ENCODE results near the gene PHACTR1.
"Not testable (repeated sequence)": the region's sequence is repeated elsewhere in the genome, so short reads cannot be mapped to it uniquely, and the experiment has no call there.

Gene PHACTR1

DNA sequence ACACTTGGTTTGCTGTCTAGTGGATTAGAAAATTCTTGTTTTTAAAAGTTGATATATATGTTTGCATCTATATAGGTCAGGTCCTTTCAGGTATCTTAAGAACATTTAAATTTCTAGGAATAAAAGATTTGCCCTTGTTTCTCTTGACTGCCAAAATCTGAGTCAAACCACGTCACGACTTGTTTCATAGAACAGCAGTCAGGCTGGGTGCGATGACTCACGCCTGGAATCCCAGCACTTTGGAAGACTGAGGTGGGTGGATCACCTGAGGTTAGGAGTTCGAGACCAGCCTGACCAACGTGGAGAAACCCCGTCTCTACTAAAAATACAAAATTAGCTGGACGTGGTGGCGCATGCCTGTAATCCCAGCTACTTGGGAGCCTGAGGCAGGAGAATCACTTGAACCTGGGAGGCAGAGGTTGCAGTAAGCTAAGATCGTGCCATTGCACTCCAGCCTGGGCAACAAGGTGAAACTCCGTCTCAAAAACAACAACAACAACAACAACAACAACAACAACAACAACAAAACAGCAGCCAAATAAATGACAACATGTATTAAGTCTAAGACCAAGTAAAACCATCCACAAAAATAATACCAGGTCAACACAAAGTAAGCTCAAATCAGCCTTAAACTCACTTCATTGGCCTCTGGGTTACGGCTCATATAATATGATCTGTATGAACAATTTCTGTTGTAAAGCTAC lies 46.3 kb downstream of the PHACTR1 start:
- H3K9ac ChIP-seq (ENCODE audit: low read depth in 1 of 2, low read length in 2 of 2) = not testable (repeated sequence)

DNA sequence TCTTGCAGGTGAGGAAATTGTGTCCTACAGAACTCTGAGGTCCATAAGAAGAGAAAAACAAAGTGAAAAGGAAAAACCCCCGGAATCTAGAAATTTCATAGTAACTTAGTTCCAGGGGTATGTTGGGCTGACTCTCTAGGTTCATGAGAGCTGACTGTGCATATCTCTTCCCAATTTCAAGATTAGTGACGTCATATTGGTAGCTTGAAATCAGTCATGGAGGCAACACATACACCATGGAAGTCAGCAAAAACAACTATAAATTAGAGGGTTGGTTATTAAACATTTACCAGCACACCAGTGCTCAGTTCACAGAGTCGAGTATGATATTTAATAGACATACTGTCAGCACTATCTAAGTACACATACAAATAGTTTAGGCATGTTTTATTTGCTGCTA lies 49.8 kb downstream of the PHACTR1 start:
- no peak overlapping the region for H3K9ac ChIP-seq (ENCODE audit: low read depth in 1 of 2, low read length in 2 of 2)
- H3K9me3 ChIP-seq (ENCODE audit: control insufficient read depth in 2 of 2, low read length in 2 of 2) = no peaks in the 10 kb centered on the region
- no peak overlapping the region for H3K27ac ChIP-seq (ENCODE audit: low read depth in 2 of 2, low read length in 2 of 2)
- H3K4me3 ChIP-seq (ENCODE audit: low read length in 2 of 2) = no peak overlapping the region
- H3K27me3 ChIP-seq (ENCODE audit: control insufficient read depth in 2 of 2, insufficient read depth in 2 of 2, low read length in 2 of 2) = no peaks in the 10 kb centered on the region
- no peaks in the 10 kb centered on the region for H3K4me1 ChIP-seq (ENCODE audit: control insufficient read depth in 2 of 2, insufficient read depth in 2 of 2, low read length in 2 of 2)
- no peaks in the 10 kb centered on the region for H3K36me3 ChIP-seq (ENCODE audit: control insufficient read depth in 2 of 2, insufficient read depth in 2 of 2, low read length in 2 of 2)

More for the DNA sequence above, 46.3 kb downstream of the PHACTR1 start:
- not testable (repeated sequence) for H3K27me3 ChIP-seq (ENCODE audit: control insufficient read depth in 2 of 2, insufficient read depth in 2 of 2, low read length in 2 of 2); H3K4me1 ChIP-seq (ENCODE audit: control insufficient read depth in 2 of 2, insufficient read depth in 2 of 2, low read length in 2 of 2); H3K4me3 ChIP-seq (ENCODE audit: low read length in 2 of 2); H3K27ac ChIP-seq (ENCODE audit: low read depth in 2 of 2, low read length in 2 of 2); H3K9me3 ChIP-seq (ENCODE audit: control insufficient read depth in 2 of 2, low read length in 2 of 2); H3K36me3 ChIP-seq (ENCODE audit: control insufficient read depth in 2 of 2, insufficient read depth in 2 of 2, low read length in 2 of 2)

DNA sequence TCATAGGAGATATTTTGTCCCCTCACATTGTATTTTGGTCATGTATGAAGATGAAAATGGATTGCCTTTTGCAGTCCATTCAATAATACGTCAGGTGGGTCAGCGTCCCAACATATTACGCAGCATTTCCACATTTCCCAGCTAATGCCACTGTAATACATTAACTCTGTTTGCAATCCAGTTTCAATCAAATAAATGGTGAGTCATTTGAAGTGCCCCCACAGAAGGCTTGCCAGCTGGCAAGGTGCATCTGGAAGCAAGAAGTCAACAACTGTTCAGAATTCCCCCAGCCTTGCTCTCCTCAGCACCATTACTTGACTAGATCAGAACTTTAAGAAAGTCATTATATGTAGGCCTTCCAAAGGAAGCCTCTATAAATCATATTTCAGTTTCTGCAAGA lies 50.4 kb downstream of the PHACTR1 start:
- Histone ChIP-seq H3K27ac (ENCODE audit: low read depth in 2 of 2, low read length in 2 of 2) (no peak overlapping the region), H3K9me3 (ENCODE audit: control insufficient read depth in 2 of 2, low read length in 2 of 2) (no peaks in the 10 kb centered on the region), H3K4me1 (ENCODE audit: control insufficient read depth in 2 of 2, insufficient read depth in 2 of 2, low read length in 2 of 2) (no peaks in the 10 kb centered on the region), H3K27me3 (ENCODE audit: control insufficient read depth in 2 of 2, insufficient read depth in 2 of 2, low read length in 2 of 2) (no peaks in the 10 kb centered on the region), H3K9ac (ENCODE audit: low read depth in 1 of 2, low read length in 2 of 2) (no peak overlapping the region), H3K4me3 (ENCODE audit: low read length in 2 of 2) (no peak overlapping the region), H3K36me3 (ENCODE audit: control insufficient read depth in 2 of 2, insufficient read depth in 2 of 2, low read length in 2 of 2) (no peaks in the 10 kb centered on the region)

DNA sequence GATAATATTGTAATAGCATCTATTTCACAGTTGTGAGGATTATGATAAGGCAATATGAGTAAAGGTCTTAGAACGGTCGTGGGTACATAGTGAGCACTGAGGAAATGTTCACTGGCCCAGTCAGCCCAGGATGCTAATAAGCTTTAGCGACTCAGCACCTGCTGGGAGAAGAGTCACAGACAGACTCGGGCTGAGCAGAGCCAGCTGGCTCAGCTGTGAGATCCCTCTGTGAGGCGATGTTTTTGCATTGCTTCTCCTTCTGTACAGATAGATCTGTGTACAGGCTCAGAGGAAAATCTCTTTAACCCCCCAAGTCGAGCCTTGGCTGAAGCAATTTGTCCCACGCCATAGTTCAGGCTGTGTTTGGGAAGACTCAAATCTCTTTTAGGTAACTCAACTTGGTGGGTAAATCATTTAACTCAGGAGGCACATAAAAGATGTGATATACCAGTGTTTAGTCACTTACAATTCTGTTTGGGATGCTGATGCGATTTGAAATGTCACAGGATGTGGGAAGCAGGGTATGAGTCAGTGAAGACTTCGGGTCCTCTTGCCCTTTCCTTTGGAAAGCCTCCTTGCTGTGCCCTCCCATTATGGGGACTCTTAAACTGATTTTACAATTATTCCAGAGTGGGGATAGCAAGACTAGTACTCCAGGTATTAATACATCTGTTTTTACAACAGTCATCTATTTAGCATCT lies 53.1 kb downstream of the PHACTR1 start:
- Histone ChIP-seq H3K27me3 (ENCODE audit: control insufficient read depth in 2 of 2, insufficient read depth in 2 of 2, low read length in 2 of 2) (no peaks in the 10 kb centered on the region), H3K36me3 (ENCODE audit: control insufficient read depth in 2 of 2, insufficient read depth in 2 of 2, low read length in 2 of 2) (no peaks in the 10 kb centered on the region), H3K27ac (ENCODE audit: low read depth in 2 of 2, low read length in 2 of 2) (no peak overlapping the region), H3K9me3 (ENCODE audit: control insufficient read depth in 2 of 2, low read length in 2 of 2) (no peaks in the 10 kb centered on the region), H3K4me3 (ENCODE audit: low read length in 2 of 2) (no peak overlapping the region), H3K9ac (ENCODE audit: low read depth in 1 of 2, low read length in 2 of 2) (no peak overlapping the region), H3K4me1 (ENCODE audit: control insufficient read depth in 2 of 2, insufficient read depth in 2 of 2, low read length in 2 of 2) (no peaks in the 10 kb centered on the region)

DNA sequence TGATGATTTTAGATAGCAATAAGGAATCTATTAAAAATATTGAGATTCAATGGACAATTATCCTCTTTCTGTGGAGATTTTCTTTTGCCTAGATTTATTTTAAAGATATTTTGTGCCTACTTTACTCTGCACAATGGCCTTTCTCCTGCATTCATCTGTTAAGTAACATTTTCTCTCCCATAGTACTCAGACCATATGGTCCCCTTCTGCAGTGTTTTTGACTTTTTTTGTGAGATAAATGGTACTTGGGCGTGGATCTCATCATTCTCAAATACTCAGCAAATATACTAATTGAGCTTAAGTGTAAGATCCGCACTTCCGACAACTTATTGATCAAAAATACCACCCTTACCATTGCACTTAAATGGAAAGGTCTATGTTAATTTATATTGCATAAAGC lies 55.8 kb downstream of the PHACTR1 start:
- H3K27ac ChIP-seq (ENCODE audit: low read depth in 2 of 2, low read length in 2 of 2) = no peak overlapping the region
- no peaks in the 10 kb centered on the region for H3K27me3 ChIP-seq (ENCODE audit: control insufficient read depth in 2 of 2, insufficient read depth in 2 of 2, low read length in 2 of 2)
- H3K4me1 ChIP-seq (ENCODE audit: control insufficient read depth in 2 of 2, insufficient read depth in 2 of 2, low read length in 2 of 2) = no peaks in the 10 kb centered on the region
- H3K9me3 ChIP-seq (ENCODE audit: control insufficient read depth in 2 of 2, low read length in 2 of 2) = no peaks in the 10 kb centered on the region
- H3K36me3 ChIP-seq (ENCODE audit: control insufficient read depth in 2 of 2, insufficient read depth in 2 of 2, low read length in 2 of 2) = no peaks in the 10 kb centered on the region
- H3K9ac ChIP-seq (ENCODE audit: low read depth in 1 of 2, low read length in 2 of 2) = no peak overlapping the region
- no peak overlapping the region for H3K4me3 ChIP-seq (ENCODE audit: low read length in 2 of 2)

DNA sequence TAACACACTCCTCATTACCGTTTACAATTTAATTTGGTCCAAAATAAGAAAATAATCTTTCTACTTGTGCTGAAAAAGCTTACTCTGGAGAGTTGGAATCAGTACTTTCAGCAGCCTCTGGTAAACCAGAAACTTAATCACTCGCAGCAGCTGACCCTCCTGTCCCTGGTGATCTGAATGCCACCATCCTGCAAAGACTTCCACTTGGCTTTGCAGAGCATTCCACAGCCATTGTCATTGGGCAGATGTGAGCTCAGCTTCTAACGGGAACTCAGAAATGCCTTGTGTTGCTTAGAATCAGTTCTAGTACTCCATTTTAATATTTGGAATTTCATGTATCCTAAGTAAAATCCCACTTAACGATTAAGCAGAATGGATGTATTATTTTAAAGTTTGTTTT lies 59.7 kb downstream of the PHACTR1 start:
- Histone ChIP-seq H3K27ac (ENCODE audit: low read depth in 2 of 2, low read length in 2 of 2) (no peak overlapping the region), H3K9me3 (ENCODE audit: control insufficient read depth in 2 of 2, low read length in 2 of 2) (no peaks in the 10 kb centered on the region), H3K9ac (ENCODE audit: low read depth in 1 of 2, low read length in 2 of 2) (no peak overlapping the region), H3K4me1 (ENCODE audit: control insufficient read depth in 2 of 2, insufficient read depth in 2 of 2, low read length in 2 of 2) (no peaks in the 10 kb centered on the region), H3K27me3 (ENCODE audit: control insufficient read depth in 2 of 2, insufficient read depth in 2 of 2, low read length in 2 of 2) (no peaks in the 10 kb centered on the region), H3K36me3 (ENCODE audit: control insufficient read depth in 2 of 2, insufficient read depth in 2 of 2, low read length in 2 of 2) (no peaks in the 10 kb centered on the region), H3K4me3 (ENCODE audit: low read length in 2 of 2) (no peak overlapping the region)

DNA sequence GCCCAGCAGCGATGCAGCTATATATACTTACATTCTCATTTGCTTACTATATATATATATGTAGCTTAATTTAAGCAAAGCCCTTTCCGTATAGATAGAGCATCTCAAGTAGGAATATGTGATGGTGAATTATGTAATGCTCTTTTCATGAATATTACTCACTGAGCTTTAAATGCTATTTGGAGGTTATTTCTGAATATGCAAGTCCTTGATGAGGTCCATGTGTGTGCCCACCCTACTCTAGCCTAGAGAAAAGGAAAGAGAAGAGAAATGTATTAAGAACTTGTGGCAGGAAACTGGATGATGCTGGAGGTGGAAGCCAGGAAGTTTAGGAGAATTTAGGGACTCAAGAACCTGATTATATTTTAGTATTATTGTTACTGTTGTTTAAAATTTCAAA lies 63.2 kb downstream of the PHACTR1 start:
- H3K36me3 ChIP-seq (ENCODE audit: control insufficient read depth in 2 of 2, insufficient read depth in 2 of 2, low read length in 2 of 2) = no peaks in the 10 kb centered on the region
- H3K27ac ChIP-seq (ENCODE audit: low read depth in 2 of 2, low read length in 2 of 2) = no peak overlapping the region
- H3K9ac ChIP-seq (ENCODE audit: low read depth in 1 of 2, low read length in 2 of 2) = no peak overlapping the region
- H3K9me3 ChIP-seq (ENCODE audit: control insufficient read depth in 2 of 2, low read length in 2 of 2) = no peaks in the 10 kb centered on the region
- H3K27me3 ChIP-seq (ENCODE audit: control insufficient read depth in 2 of 2, insufficient read depth in 2 of 2, low read length in 2 of 2) = no peaks in the 10 kb centered on the region
- no peak overlapping the region for H3K4me3 ChIP-seq (ENCODE audit: low read length in 2 of 2)
- no peaks in the 10 kb centered on the region for H3K4me1 ChIP-seq (ENCODE audit: control insufficient read depth in 2 of 2, insufficient read depth in 2 of 2, low read length in 2 of 2)

DNA sequence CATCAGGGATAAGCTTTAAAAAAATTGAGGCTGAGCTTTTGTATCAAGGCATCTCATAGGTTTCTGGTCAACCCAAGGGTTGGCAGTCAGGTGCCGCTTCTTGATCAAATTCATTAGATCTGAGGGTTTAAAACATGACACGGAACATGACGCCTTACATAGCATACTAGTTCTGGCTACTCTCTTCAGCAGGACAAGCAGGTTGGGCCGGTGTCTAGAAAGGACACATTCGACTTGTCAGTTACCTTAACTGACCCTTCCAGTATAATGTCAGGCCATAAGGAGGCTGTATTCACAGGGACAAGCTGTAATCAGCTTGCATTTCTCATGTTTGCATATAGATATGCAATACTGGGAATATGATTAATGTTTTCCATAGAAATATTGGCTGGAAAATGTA lies 65.6 kb downstream of the PHACTR1 start:
- no peak overlapping the region for H3K9ac ChIP-seq (ENCODE audit: low read depth in 1 of 2, low read length in 2 of 2)
- no peaks in the 10 kb centered on the region for H3K27me3 ChIP-seq (ENCODE audit: control insufficient read depth in 2 of 2, insufficient read depth in 2 of 2, low read length in 2 of 2)
- H3K4me3 ChIP-seq (ENCODE audit: low read length in 2 of 2) = no peak overlapping the region
- H3K36me3 ChIP-seq (ENCODE audit: control insufficient read depth in 2 of 2, insufficient read depth in 2 of 2, low read length in 2 of 2) = no peaks in the 10 kb centered on the region
- no peaks in the 10 kb centered on the region for H3K9me3 ChIP-seq (ENCODE audit: control insufficient read depth in 2 of 2, low read length in 2 of 2)
- no peaks in the 10 kb centered on the region for H3K4me1 ChIP-seq (ENCODE audit: control insufficient read depth in 2 of 2, insufficient read depth in 2 of 2, low read length in 2 of 2)
- no peak overlapping the region for H3K27ac ChIP-seq (ENCODE audit: low read depth in 2 of 2, low read length in 2 of 2)

DNA sequence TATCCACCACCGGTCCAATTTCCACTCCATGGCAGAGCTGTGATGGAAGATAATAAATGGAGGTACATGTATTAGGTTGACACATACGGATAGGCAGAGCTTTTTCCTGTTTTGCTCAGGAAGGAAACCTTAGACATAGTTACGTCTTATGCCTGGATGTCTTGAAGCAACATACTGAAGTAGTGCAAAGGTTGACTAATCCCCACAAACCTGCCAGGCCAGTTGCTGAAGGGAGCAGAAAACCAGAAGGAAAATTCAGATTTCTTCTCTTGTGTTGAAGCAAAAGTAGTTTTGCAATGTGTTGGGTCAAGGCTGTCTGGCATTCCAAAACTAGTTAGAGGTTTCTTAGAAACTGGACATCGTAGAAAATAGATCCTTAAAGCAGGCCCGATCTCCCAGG lies 68.7 kb downstream of the PHACTR1 start:
- Histone ChIP-seq H3K4me3 (ENCODE audit: low read length in 2 of 2) (no peak overlapping the region), H3K9me3 (ENCODE audit: control insufficient read depth in 2 of 2, low read length in 2 of 2) (no peaks in the 10 kb centered on the region), H3K27me3 (ENCODE audit: control insufficient read depth in 2 of 2, insufficient read depth in 2 of 2, low read length in 2 of 2) (no peaks in the 10 kb centered on the region), H3K9ac (ENCODE audit: low read depth in 1 of 2, low read length in 2 of 2) (no peak overlapping the region), H3K27ac (ENCODE audit: low read depth in 2 of 2, low read length in 2 of 2) (no peak overlapping the region), H3K36me3 (ENCODE audit: control insufficient read depth in 2 of 2, insufficient read depth in 2 of 2, low read length in 2 of 2) (no peaks in the 10 kb centered on the region), H3K4me1 (ENCODE audit: control insufficient read depth in 2 of 2, insufficient read depth in 2 of 2, low read length in 2 of 2) (no peaks in the 10 kb centered on the region)

DNA sequence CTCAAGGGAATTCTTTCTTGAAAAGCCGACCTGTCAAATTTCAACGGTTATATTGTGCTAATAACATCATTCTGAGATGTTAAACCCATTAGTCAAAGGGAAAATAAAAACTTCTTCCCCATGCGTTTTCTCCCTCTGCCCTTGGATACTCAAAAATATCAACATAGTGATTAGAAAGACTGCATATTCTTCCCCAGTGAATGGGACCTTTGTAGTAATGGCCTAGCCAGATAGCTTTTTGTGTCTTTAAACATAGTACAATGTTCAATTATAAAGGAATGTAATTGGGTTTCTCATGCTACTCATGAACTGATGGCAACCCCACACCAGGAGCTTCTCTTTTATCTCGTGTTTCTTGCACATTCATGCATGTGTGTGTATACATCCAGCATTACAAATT lies 69.4 kb downstream of the PHACTR1 start:
- no peak overlapping the region for H3K9ac ChIP-seq (ENCODE audit: low read depth in 1 of 2, low read length in 2 of 2)
- H3K9me3 ChIP-seq (ENCODE audit: control insufficient read depth in 2 of 2, low read length in 2 of 2) = no peaks in the 10 kb centered on the region
- H3K27me3 ChIP-seq (ENCODE audit: control insufficient read depth in 2 of 2, insufficient read depth in 2 of 2, low read length in 2 of 2) = no peaks in the 10 kb centered on the region
- no peaks in the 10 kb centered on the region for H3K4me1 ChIP-seq (ENCODE audit: control insufficient read depth in 2 of 2, insufficient read depth in 2 of 2, low read length in 2 of 2)
- H3K36me3 ChIP-seq (ENCODE audit: control insufficient read depth in 2 of 2, insufficient read depth in 2 of 2, low read length in 2 of 2) = no peaks in the 10 kb centered on the region
- no peak overlapping the region for H3K27ac ChIP-seq (ENCODE audit: low read depth in 2 of 2, low read length in 2 of 2)
- H3K4me3 ChIP-seq (ENCODE audit: low read length in 2 of 2) = no peak overlapping the region
